Neural cell (in vitro differentiated cells): Measurements from ENCODE around the gene CD80.

Source experiments
- EP300 ChIP-seq: fragments of 450-650 bp; conservative IDR thresholded peaks from 2 replicates; pipeline ENCODE4 v1.6.1; 2014; ENCODE audit warnings: antibody characterized with exemption, mild to moderate bottlenecking, moderate library complexity; ENCODE audit not compliant: poor library complexity, severe bottlenecking
- EZH2 ChIP-seq: fragments of 200-600, 300-800 bp; shearing (Covaris generic), sonication (generic); IDR thresholded peaks from 2 replicates; pipeline ENCODE4 v1.6.1; 2014; ENCODE audit warnings: antibody characterized with exemption, low read length, borderline replicate concordance, mild to moderate bottlenecking; ENCODE audit not compliant: insufficient read depth, poor library complexity, severe bottlenecking
- MXI1 ChIP-seq: fragments of 450-650 bp; conservative IDR thresholded peaks from 2 replicates; pipeline ENCODE4 v1.6.1; 2014; ENCODE audit warnings: antibody characterized with exemption, mild to moderate bottlenecking; ENCODE audit not compliant: poor library complexity, severe bottlenecking
- POLR2AphosphoS5 ChIP-seq: IDR thresholded peaks from 2 replicates; pipeline ENCODE4 v1.6.1; 2012
- REST ChIP-seq: IDR thresholded peaks from 2 replicates; pipeline ENCODE4 v1.6.1; 2012; ENCODE audit warnings: borderline replicate concordance
- SMC3 ChIP-seq: fragments of 450-650 bp; conservative IDR thresholded peaks from 2 replicates; pipeline ENCODE4 v1.6.1; 2014; ENCODE audit warnings: antibody characterized with exemption, mild to moderate bottlenecking, moderate library complexity; ENCODE audit not compliant: poor library complexity
- TAF1 ChIP-seq: IDR thresholded peaks from 2 replicates; pipeline ENCODE4 v1.6.1; 2012; ENCODE audit warnings: low read depth
- TF ChIP-seq, protein P1 (sequence below): fragments of 450-650 bp; IDR thresholded peaks from 2 replicates; pipeline ENCODE4 v1.5.1; 2014; ENCODE audit warnings: antibody characterized with exemption, mild to moderate bottlenecking, moderate library complexity; ENCODE audit not compliant: poor library complexity, severe bottlenecking

GRCh38 chr3:119595639-119596334 is 36.4 kb upstream of the CD80 start:
- TF ChIP-seq POLR2AphosphoS5 (no peak), EP300 (no peak), SMC3 (no peak), EZH2 (no peak), REST (no peak), TAF1 (no peak), MXI1 (no peak)
- TF ChIP-seq, protein P1, sequence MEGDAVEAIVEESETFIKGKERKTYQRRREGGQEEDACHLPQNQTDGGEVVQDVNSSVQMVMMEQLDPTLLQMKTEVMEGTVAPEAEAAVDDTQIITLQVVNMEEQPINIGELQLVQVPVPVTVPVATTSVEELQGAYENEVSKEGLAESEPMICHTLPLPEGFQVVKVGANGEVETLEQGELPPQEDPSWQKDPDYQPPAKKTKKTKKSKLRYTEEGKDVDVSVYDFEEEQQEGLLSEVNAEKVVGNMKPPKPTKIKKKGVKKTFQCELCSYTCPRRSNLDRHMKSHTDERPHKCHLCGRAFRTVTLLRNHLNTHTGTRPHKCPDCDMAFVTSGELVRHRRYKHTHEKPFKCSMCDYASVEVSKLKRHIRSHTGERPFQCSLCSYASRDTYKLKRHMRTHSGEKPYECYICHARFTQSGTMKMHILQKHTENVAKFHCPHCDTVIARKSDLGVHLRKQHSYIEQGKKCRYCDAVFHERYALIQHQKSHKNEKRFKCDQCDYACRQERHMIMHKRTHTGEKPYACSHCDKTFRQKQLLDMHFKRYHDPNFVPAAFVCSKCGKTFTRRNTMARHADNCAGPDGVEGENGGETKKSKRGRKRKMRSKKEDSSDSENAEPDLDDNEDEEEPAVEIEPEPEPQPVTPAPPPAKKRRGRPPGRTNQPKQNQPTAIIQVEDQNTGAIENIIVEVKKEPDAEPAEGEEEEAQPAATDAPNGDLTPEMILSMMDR, result no peak
